T-helper 2 cell (primary cell): ENCODE results near the gene MEOX1.
"Not testable (repeated sequence)": the region's sequence is repeated elsewhere in the genome, so short reads cannot be mapped to it uniquely, and the experiment has no call there.

Source experiments
- DNase-seq, 5 experiments: peaks; one replicate each; pipeline versions ENCODE4 v3.0.0 to v3.0.0-alpha.2; 2012 to 2022
- total RNA-seq, 2 donors: gene quantifications; one replicate each; lab custom pipeline; 2026; lab: John Stamatoyannopoulos, UW

The MEOX1 gene
- 4.4 to 9.2 reads per million in 2 donors for total RNA-seq

DNA sequence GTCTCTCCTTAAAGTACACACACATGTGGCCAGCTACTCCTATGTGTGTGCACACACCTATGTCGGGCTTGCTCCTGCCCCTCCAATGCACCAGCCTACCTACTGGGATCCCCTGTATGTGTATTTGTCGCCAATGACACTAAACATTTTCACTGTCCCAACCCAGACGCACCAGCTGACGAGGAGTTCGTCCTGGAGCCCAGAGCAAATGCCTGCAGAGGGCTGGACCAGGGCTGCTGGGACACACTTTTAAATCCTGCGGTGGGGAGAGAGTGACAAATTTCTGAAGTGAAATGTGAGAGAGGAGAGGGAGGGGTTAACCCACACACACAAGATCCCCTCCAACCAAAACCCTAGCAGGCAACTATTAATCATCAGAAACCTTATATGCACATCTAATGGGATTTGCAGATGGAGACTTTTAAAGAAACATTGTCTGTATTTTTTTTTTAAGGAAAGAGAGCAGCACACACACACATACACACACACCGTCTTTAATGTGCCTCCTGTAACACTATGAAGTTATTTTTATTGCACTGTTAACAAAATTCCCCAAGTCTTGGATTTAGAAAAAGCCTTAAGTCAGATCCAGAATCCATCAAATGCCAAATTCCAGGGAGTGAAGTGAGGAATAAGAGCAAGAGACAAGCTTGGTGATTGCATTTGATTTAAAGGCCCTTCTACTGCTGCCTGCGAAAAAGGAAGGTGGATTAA lies at the start of gene MEOX1:
Gene MEOX1 (minus strand): TSS at position 224 of the 714 bp plus-strand sequence. CDS start 388 bp downstream, outside the sequence.
- peak in 1 of 5 experiments; percentile 92 for DNase-seq

DNA sequence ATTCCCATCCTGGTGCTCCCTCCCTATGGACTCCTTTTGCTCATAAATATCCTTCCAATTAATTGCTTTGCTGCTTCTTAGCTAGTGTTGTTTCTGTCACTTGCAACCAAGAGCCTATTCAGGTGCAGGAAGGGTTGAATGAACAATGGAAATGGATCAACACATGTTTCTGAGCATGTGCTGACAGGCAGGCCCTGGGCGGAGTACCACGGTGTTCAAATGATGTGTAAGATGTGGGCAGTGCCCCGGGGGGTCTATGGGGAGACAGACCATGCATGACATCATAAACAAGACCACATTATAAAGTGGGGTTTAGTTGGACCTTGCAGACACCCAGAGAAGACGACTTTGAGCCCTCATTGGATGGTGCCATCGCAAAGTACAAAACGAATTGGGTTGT lies 48.4 kb upstream of the MEOX1 start:
- no peak for DNase-seq

DNA sequence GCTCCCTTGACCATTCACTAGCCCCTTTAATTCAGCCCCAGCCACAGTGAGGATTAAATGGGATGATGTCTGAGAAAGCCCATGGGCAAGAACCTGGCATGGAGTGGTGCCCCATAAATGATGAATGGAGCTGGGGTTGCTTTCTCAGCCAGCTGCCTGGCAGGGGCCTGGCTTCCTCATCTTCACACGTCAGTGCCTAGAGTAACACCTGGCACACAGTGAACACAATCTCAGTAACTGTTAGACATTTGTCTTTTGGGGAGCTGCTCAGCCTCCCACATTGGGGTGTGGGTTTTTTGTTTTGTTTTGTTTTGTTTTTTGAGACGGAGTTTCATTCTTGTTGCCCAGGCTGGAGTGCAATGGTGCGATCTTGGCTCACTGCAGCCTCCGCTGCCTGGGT lies 47.5 kb upstream of the MEOX1 start:
- DNase-seq = no peak

DNA sequence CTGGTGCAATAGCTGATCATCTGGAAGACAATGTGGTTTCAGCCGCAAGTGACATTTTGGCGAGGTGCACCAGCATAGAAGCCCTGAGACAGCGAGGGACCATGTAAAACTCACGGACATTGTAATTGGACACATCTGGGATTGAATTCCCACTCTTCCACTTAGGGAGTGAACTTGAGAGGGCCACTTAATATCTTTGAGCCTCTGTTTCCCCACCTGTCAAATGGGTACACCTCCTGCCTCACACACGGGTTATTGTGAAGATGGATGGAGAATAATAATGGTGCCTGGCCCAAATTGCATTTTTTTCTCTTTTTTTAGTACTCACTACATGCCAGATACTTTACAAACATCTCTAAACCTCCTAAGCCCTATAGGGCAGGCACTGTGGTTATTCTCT lies 45.5 kb upstream of the MEOX1 start:
- DNase-seq = no peak

DNA sequence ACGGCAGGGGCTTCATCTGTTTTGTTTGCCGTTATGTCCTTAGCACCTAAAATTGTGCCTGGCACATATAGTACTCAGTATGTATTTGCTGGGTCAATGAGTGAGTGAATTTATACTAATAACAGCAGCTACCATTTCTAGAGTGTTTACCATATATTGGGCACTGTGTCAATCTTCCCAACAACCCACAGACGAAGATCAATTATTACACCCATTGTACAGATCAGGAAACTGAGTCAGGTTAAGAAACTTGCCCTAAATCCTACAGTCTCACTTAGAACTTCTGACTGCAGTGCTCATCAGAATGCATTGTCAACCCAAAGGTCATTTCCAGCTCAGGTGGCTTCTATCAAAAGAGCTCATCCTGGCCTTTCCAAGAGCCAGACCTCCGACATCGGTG lies 44.5 kb upstream of the MEOX1 start:
- no peak for DNase-seq

DNA sequence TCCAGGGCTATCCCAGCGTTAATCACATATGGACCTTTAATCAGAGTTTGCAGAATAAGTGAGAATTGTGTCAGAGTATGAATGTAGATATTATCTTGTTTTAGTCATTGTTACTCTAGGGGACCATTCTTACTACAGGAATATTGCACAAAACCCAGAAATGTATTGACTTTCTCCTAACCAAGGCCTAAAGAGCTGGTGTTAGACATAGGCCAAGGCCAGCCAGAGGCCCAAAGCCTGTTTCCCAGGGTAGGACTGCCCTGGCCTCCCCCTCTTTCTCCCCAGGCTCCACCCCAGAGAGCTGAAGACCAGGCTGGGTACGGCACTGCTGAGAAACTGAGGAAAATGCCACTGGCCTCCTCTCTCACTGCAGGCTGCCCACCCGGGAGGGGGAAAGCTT lies 41.9 kb upstream of the MEOX1 start:
- DNase-seq = no peak

DNA sequence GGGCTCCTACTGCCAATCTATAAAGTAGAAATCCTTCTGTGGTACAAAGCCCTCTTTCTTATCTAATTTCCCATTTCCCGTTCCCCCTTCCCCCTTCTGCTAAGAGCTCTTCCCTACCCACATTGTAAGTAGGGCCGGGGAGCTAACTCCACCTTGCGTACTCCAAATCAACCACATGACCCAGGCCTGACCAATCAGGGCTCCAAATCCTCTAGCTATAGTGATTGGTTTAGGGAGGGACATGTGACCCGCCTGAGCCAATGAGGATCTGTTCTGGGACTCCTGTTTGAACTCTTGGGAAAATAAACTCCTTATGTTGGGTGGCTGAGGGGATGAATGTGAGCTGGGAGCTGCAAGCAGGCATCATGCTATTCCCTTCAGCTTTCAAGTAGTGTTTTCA lies 40.9 kb upstream of the MEOX1 start:
- peak in 1 of 5 experiments; percentile 18 for DNase-seq

DNA sequence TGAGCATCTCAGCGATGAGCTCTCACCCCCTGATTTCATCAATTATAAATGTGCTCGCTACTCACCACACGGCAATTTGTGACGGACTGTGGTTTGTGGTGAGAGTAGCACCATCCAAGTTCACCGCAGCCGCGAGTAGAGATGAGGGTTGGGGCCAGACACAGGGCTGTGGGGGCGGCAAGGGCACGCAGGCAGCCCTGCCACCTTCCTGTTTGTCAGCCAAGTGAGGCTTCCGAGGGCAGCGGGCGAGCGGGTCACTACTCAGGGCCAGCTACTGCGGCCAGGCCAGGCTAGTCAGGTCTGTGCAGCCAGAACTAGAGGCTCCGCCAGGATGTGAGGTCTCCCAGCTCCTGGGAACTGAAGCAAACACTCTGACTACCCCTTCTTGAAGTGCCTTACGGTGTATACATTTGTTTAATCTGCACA lies 39.6 kb upstream of the MEOX1 start:
- peak in 2 of 5 experiments; percentile 51 to 88 for DNase-seq

DNA sequence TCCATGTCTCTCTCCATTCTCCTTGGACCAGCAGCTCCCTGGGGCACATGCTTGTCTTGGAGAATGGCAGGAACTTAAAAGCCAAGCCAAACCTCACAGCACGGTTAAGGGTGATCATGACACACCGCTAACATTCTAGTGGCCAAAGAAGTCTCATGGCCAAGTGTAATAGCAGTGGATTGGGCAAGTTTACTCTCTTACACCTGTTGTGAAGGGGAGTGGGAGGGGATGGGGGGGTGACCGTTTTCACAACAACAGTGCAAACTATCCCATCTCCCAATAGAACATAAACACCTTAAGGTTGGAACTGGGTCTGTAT lies 37.7 kb upstream of the MEOX1 start:
- DNase-seq = no peak

DNA sequence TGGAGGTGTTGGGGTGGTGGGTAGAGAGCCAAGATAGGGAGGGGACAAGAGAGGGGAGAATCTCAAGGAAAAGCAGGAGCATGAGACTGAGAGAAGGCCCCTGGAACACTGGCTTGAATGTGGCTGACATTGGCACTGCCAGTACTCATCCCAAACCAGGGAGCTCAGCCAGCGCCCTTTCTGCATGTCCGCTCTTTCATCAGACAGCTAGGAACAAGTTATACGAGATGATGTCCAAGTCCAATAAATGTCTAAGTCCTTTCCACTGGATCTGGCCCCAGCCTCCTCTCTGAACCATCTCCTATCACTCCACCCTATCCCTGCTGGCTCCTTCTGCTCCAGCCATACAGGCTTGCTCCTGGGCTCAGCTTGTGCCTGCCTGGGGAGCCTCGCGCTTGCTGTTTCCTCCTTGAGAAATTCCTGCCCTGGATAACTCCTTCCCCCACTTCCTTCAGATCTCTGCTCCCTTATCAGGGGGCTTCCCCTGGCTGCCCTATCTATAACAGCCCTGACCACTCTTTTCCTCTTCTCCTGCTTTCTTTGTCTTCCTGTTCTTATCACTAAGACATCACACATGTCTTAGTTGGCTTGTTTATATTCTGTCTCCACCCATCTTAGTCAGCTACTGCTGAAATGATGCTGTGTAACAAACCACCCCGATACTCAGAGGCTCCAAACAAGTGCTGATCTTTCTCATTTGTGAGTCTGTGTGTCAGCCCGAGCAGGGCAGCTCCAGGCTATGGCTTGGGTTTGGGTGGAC lies 37.1 kb upstream of the MEOX1 start:
- no peak for DNase-seq

DNA sequence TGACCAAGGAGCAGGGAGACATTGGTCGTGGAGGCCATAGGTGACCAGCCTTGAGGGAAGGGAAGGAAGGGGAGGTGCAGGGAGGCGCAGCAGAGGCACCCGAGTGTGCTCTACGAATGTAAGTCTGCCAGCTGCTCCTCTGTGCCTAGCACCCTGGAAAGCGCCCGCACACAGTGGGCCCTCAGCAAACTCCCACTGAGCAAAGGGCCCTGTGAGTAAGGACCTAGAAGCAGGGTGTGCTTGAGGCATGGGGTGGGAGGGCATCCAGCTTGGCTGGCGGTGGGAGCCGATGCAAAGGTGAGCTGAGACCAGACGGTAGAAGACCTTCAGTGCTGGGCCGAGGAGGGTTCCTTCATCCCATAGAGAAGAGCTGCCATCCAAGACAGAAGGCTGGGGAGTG lies 36.2 kb upstream of the MEOX1 start:
- DNase-seq = no peak

DNA sequence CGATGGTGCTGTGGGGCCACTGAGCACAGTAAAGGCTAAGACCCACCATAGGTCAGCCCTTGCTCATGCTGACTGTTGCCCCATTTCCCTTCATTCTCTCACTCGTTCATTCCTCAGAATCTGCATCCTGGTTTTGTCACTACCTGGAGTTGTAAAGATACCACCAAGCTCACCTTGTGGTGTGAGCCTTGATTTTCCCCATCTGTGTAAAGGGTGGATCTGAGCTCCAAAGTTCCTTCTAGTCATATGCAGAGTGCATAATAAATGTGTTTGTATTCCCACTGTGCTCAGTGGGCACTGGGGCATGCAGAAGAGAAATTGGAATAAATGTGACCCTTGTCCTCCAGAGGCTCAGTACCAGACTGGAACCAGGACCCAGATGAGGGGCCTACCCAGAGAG lies 35.2 kb upstream of the MEOX1 start:
- no peak for DNase-seq

DNA sequence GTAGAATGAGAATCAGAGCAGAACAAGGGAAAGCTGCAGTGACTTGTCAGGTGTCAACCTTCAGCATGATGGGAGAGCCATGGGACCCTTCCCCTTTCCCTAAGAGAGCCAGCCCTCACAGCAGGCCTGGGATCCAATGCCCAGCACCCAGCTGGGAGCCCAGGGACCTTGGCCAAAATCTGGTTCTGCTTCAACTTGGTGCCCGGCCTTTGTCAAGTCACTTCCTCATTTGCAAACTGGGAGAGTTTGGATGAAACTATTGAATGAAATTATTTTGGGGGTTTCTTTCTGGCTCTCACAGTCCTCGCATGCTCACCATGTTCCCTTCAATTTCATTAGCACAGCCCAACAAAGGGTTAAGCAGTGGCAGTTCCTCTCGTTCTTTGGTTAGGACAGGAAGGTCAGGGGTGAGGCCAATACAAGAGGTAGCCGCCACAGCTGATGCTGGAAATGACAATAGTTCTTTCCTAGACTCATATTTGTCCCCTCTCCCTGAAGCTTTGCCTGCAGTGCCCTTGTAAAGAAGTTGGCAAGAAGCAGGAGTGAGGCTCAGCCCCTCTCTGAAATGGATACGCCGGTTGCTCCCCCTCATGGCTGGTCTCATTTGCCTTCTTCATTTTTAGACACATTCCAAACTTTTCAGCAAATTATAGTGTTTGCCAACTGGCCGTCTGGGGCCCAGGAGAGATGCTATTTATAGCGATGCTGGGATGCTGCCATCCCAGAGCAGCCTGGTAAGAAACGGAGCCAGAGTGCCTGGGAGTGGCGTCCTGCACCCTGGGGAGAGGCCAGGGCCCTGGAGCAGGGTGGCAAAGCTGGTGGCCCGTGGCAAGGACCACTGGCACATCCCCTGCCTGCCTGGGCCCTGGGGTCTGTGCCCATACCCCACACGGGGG lies 34.5 kb upstream of the MEOX1 start:
- DNase-seq = no peak

DNA sequence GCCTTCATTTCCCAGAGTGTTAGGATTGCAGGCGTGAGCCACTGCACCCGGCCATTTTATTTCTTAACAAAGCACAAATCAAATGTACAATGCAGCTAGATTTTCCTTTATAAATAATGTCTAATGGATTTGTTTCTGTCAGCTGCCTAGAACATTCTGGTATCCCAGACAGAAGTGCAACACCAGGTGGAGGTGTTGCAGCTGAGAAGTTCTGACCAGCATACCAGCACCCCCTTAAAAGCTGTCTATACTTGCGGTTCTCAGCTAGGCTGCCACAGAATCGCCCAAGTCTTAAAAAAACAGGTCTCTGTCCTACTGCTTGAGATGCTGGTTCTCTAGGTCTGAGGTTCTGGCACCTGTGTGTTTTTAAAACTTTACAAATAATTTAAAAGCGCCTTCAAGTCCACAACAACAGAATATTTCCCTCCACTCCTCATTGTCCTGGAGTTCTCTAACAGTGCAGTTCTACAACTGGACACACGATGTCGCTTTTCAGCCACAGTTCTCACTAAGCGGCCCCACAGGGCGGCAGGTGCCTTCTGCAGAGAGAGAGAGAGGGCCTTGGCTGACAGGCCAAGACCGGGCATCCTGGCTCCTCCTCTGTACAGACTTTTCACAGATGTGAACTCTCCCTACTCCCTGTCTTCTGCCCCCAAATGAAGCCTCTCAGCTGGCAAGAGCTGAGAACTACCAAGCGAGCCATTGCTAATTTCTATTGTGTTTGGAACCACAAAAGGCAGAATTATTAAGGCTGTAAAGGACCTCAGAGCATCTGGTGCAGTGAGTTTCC lies 32.6 kb upstream of the MEOX1 start:
- DNase-seq = peak; percentile 28 to 79 (median 58)

DNA sequence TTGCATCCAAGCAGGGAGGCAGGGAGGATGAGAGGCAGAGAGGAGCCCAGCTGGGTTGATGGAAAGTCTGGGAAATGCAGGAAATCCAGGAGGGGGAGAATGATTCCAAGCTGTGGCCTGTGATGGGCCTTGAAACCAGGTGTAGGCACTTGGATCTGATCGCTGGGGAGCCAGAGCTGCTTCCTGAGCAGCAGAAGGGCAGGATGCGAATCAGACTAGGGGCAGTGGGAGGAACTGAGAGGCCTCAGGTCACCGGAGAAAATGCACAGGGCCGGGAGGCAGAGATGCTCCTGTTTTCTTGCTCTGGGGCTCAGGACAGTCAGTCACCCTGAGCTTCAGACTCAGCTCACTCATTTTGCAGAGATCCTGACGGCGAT lies 29.6 kb upstream of the MEOX1 start:
- no peak for DNase-seq

DNA sequence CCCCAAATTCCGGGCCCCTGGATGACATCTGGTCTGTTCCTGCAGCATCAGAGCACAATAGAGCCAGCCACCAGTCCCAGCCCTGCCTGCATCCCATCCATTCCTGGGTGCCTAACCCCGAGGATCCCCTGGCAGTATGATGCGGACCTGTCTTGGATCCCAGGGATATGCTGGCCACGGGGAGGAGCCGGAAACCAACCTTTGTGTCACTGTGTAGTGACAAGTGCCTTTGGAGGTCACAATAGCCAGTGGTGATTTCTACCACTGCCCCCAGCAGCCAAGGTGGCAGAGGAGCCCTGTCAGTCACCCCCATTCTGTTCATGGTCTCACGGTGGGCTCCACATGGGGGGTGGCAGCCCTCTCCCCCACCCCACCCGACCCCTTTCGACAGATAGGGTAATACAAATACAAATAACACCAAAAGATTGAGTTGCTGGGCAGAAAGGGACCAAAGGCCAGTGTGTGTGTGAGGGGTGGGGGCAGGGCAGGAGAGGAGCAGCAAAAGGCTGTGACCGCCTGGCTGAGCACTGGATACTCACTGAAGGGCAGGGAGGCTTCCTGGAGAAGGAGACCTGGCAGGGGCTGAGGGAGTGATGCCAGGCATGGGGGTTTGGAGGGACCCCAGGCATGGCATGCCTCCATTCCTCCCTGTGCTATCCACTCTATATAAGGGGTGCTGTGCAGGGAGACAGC lies 29.0 kb upstream of the MEOX1 start:
- DNase-seq = no peak

DNA sequence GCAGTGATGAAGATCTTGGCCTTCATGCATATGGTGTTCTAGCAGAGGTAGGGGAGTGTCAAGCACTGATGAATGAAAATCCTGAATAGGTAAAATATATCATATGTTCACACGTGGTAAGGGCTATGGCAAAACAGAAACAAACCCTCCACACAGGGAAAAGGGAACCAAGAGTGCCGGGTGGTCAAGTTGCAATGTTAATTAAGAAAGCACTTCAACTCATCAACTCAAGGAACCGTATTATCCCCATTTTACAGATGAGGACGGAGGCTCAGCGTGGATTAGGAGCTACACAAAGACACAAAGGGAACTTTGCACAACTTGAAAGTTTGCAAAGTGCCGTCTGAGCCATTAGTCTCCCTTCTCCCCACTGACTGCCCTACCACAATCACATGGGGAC lies 28.1 kb upstream of the MEOX1 start:
- DNase-seq = no peak

DNA sequence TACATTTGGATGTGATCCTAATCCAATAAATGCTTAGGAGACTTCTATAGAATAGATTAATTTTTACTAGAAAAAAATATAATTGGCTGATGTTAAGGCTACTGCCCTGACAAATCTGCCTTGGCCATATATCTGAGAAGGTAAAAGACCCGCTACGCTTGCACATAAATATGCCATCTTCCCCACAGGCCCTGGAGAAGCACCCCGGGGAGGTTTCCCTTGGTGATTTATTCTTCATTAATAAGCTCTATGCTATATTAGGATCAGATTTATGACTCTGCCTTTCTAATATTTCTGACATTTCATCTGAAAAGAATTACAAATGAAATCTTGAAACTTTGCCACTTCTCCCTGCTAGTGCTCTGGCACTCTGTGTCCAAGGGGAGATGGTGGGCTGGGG lies 27.4 kb upstream of the MEOX1 start:
- DNase-seq = no peak

DNA sequence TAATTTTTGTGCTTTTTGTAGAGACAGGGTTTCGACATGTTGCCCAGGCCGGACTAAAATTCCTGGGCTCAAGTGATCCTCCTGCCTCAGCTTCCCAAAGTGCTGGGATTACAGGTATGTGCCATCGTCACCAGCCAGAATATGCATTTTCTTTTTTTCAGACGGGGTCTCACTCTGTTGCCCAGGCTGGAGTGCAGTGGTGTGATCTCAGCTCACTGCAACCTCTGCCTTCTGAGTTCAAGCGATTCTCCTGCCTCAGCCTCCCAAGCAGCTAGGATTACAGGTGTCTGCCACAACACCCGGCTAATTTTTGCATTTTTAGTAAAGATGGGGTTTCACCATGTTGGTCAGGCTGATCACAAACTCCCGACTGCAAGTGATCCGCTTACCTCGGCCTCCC lies 25.2 kb upstream of the MEOX1 start:
- DNase-seq = not testable (repeated sequence)

DNA sequence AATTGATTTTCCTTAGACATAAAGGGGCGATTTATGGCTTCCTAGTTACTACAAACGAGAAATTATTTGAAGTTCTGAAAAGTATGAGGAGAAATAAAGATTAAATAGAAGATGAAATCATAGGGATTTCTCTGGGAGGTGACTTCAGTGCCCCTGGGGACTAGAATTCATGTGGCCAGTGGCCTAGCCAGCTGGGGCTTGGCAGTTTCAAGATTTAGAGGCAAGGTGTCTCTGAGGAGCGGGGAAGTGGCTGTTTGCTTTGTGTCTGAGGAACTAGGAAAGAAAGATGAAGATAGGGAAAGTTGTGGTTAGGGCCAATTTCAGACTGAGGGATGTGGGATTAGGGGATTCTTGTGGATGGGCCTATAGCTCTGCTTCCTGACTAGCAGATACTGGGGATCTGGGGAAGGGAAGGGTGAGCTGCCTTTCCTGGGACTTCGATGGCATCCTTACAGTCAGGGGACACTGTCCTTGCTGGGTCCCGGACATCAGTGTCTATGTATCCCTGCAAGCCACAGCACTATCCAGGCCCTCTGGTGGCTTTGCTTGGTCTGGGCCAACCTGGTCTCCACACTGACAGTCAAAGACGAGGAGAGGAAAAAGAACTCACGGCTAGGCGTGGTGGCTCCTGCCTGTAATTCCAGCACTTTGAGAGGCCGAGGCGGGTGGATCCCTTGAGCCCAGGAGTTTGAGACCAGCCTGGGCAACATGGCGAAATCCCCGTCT lies 22.4 kb upstream of the MEOX1 start:
- DNase-seq = no peak

DNA sequence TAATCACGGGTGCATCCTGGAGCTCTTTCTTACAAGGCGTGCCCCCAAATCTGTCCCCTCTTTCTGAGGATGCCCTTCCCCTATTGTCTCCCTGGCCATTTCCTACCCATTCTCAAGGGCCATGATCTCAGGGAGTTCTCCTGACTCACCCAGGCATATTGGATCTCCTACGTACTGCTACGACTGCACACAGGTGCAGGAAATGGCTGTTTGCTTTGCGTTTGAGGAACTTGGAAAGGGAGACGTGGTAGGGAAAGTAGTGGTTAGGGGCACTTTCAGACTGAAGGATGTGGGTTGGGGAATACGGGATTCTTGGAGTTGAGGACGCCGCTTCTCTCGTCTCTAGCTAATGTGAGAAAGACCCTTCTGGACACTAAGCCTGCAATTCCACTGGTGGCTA lies 18.7 kb upstream of the MEOX1 start:
- DNase-seq = no peak
